CD4-positive, alpha-beta memory T cell (primary cell): ENCODE data around the gene KIAA0319L. TPM values are rescaled to one million over a fixed set of nuclear protein-coding genes. Genes with fewer than 3 reads are reported as not detected.

Experiments used
- CTCF ChIA-PET: fragments of 350-600 bp; sonication (Branson Sonifier 250); formaldehyde crosslinking; loops from one replicate; lab custom pipeline; 2021; ENCODE audit warnings: inconsistent platforms; ENCODE audit not compliant: partially characterized antibody; lab: Charles Lee
- POLR2A ChIA-PET: fragments of 350-600 bp; sonication (Branson Sonifier 250); formaldehyde crosslinking; loops from one replicate; lab custom pipeline; 2021; ENCODE audit not compliant: partially characterized antibody; lab: Charles Lee
- DNase-seq, 5 donors: peaks; one replicate each; pipeline versions ENCODE4 v3.0.0 to v3.0.0-alpha.2; 2020 to 2022; ENCODE audit warnings: mixed read lengths in 1 of 5
- H3K27ac ChIP-seq: one replicate; pipeline ENCODE4 v1.7.0; 2013; ENCODE audit warnings: low read depth, low read length
- H3K27me3 ChIP-seq: 2 replicates; pipeline ENCODE4 v1.7.0; 2013; ENCODE audit warnings: mild to moderate bottlenecking, low read length, moderate library complexity; ENCODE audit not compliant: insufficient read depth
- H3K36me3 ChIP-seq: 2 replicates; pipeline ENCODE4 v1.7.0; 2013; ENCODE audit warnings: mild to moderate bottlenecking, low read length, moderate library complexity; ENCODE audit not compliant: insufficient read depth
- H3K4me1 ChIP-seq: 2 replicates; pipeline ENCODE4 v1.7.0; 2013; ENCODE audit warnings: mild to moderate bottlenecking, low read length, moderate library complexity; ENCODE audit not compliant: insufficient read depth
- H3K4me3 ChIP-seq, 2 donors: one replicate each; pipeline ENCODE4 v1.7.0; 2013; ENCODE audit warnings: low read length in 2 of 2, mild to moderate bottlenecking in 1 of 2
- H3K9me3 ChIP-seq, 2 donors: one replicate each; pipeline ENCODE4 v1.7.0; 2013; ENCODE audit warnings: low read length in 2 of 2, control low read depth in 1 of 2; ENCODE audit not compliant: control insufficient read depth in 1 of 2
- H3K27ac Mint-ChIP-seq, 7 donors: one replicate each; pipeline ENCODE4 v1.8.0; 2020 to 2021; ENCODE audit warnings: mixed read lengths in 7 of 7, mild to moderate bottlenecking in 6 of 7, inconsistent platforms in 3 of 7, moderate library complexity in 3 of 7
- H3K27me3 Mint-ChIP-seq, 2 donors: one replicate each; pipeline ENCODE4 v1.8.0; 2020 to 2021; ENCODE audit warnings: mixed read lengths in 2 of 2
- H3K36me3 Mint-ChIP-seq, 2 donors: one replicate each; pipeline ENCODE4 v1.8.0; 2020 to 2021; ENCODE audit warnings: mixed read lengths in 2 of 2, inconsistent platforms in 1 of 2, mild to moderate bottlenecking in 1 of 2
- H3K4me1 Mint-ChIP-seq, 4 donors: one replicate each; pipeline ENCODE4 v1.8.0; 2020 to 2021; ENCODE audit warnings: mixed read lengths in 4 of 4, mild to moderate bottlenecking in 1 of 4
- H3K4me3 Mint-ChIP-seq, 8 donors: one replicate each; pipeline ENCODE4 v1.8.0; 2020 to 2021; ENCODE audit warnings: mixed read lengths in 8 of 8, mild to moderate bottlenecking in 7 of 8, moderate library complexity in 6 of 8, inconsistent platforms in 3 of 8
- H3K9me3 Mint-ChIP-seq, 8 donors: one replicate each; pipeline ENCODE4 v1.8.0; 2020 to 2021; ENCODE audit warnings: mixed read lengths in 8 of 8, mild to moderate bottlenecking in 5 of 8, inconsistent platforms in 3 of 8, moderate library complexity in 1 of 8
- intact Hi-C: fragments of 100-400 bp; cut with micrococcal nuclease; formaldehyde crosslinking; loops from one replicate; pipeline ENCODE4 v1.15.1; 2023
- polyA plus RNA-seq, 2 donors: library from polyadenylated mRNA; unstranded; fragments of 300-500 nt; fragmentation: Illumina TruSeq; gene quantifications; one replicate each; pipeline ENCODE4 v1.2.3, GENCODE V29; 2021
- total RNA-seq, 2 experiments: library from RNA; stranded (reverse); gene quantifications; one replicate each; pipeline ENCODE4 v1.2.3, GENCODE V29; 2021

KIAA0319L gene
- total and polyA plus RNA-seq, 4 experiments from 2014 or later: 12.7 to 82.9 (median 54.3) TPM

- peaks cover 21 to 56% of the 10 kb centered on the region in 2 donors for H3K36me3 Mint-ChIP-seq
- intact Hi-C loops: no loop called here
- peaks cover 29 to 46% (median 39%) of the 10 kb centered on the region in 4 donors for H3K4me1 Mint-ChIP-seq
- no peak overlapping the region for H3K4me3 Mint-ChIP-seq
- peak in 1 of 5 donors; percentile 43 for DNase-seq
- ChIA-PET POLR2A (interaction anchor here (1.1 to 6.7 kb wide), 4 partner anchors 46 to 110 kb away, joined by 3 to 51 read pairs (median 4); no protein-coding TSS in a partner anchor), CTCF (interaction anchor here (0.8 to 14.3 kb wide), 13 partner anchors 34 to 316 kb away, joined by 3 to 274 read pairs (median 4); partner anchors contain the start of gene KIAA0319L)
- H3K9me3 ChIP-seq: no peaks in the 10 kb centered on the region
- no peak overlapping the region for H3K27ac ChIP-seq
- H3K9me3 Mint-ChIP-seq: no peaks in the 10 kb centered on the region
- H3K27me3 ChIP-seq: no peaks in the 10 kb centered on the region
- H3K36me3 ChIP-seq: peaks cover 24% of the 10 kb centered on the region
- H3K4me1 ChIP-seq: peaks cover 26% of the 10 kb centered on the region
- H3K27me3 Mint-ChIP-seq: no peaks in the 10 kb centered on the region
- peak overlapping the region; percentile 24 to 89 (median 74) for H3K27ac Mint-ChIP-seq
- H3K4me3 ChIP-seq: no peak overlapping the region
Measured at GRCh38 chr1:35454616-35455015, 102.6 kb downstream of the KIAA0319L start.

- H3K4me1 Mint-ChIP-seq: peaks cover 29 to 46% (median 39%) of the 10 kb centered on the region in 4 donors
- CTCF ChIA-PET: interaction anchor here (0.8 to 14.3 kb wide), 10 partner anchors 34 to 262 kb away, joined by 3 to 274 read pairs (median 4); no protein-coding TSS in a partner anchor
Measured at GRCh38 chr1:35454176-35454575, 103.0 kb downstream of the KIAA0319L start.

GRCh38 chr1:35453031-35453430, 104.2 kb downstream of the KIAA0319L start:
- Histone ChIP-seq H3K27ac (no peak overlapping the region), H3K27me3 (no peaks in the 10 kb centered on the region), H3K9me3 (no peaks in the 10 kb centered on the region), H3K4me1 (peaks cover 26% of the 10 kb centered on the region), H3K36me3 (peaks cover 38% of the 10 kb centered on the region), H3K4me3 (no peak overlapping the region)
- H3K36me3 Mint-ChIP-seq: peaks cover 33 to 55% of the 10 kb centered on the region in 2 donors
- ChIA-PET CTCF (interaction anchor here (1.0 to 14.3 kb wide), 22 partner anchors 13 to 322 kb away, joined by 3 to 274 read pairs (median 24); partner anchors contain the start of genes CLSPN, KIAA0319L, NCDN and TFAP2E), POLR2A (interaction anchor here (1.2 to 6.7 kb wide), 4 partner anchors 21 to 116 kb away, joined by 3 to 51 read pairs (median 14); partner anchors contain the start of genes KIAA0319L and NCDN)
- no peak for DNase-seq
- H3K27ac Mint-ChIP-seq: peak overlapping the region; percentile 50 to 91 (median 76)
- intact Hi-C loops: no loop called here
- H3K27me3 Mint-ChIP-seq: no peaks in the 10 kb centered on the region
- no peaks in the 10 kb centered on the region for H3K9me3 Mint-ChIP-seq
- peak overlapping the region in 1 of 8 donors; percentile 70 for H3K4me3 Mint-ChIP-seq
- H3K4me1 Mint-ChIP-seq: peaks cover 29 to 46% (median 36%) of the 10 kb centered on the region in 4 donors

More at GRCh38 chr1:35454176-35454575, 103.0 kb downstream of the KIAA0319L start:
- intact Hi-C loops: no loop called here
- H3K36me3 ChIP-seq: peaks cover 29% of the 10 kb centered on the region
- POLR2A ChIA-PET: interaction anchor here (1.1 to 6.7 kb wide), 4 partner anchors 46 to 111 kb away, joined by 3 to 51 read pairs (median 4); no protein-coding TSS in a partner anchor
- Mint-ChIP-seq H3K4me3 (no peak overlapping the region), H3K36me3 (peaks cover 26 to 61% of the 10 kb centered on the region in 2 donors), H3K27me3 (no peaks in the 10 kb centered on the region), H3K9me3 (no peaks in the 10 kb centered on the region), H3K27ac (peak overlapping the region in 6 of 7 donors; percentile 24 to 89 (median 66))
- no peak overlapping the region for H3K27ac ChIP-seq
- no peak overlapping the region for H3K4me3 ChIP-seq
- H3K27me3 ChIP-seq: no peaks in the 10 kb centered on the region
- peaks cover 26% of the 10 kb centered on the region for H3K4me1 ChIP-seq
- no peaks in the 10 kb centered on the region for H3K9me3 ChIP-seq
- no peak for DNase-seq

- CTCF ChIA-PET: interaction anchor here (1.0 to 14.3 kb wide), 34 partner anchors 12 to 328 kb away, joined by 3 to 274 read pairs (median 14); partner anchors contain the start of genes CLSPN, KIAA0319L, NCDN and TFAP2E
- Mint-ChIP-seq H3K36me3 (peaks cover 37 to 51% of the 10 kb centered on the region in 2 donors), H3K4me1 (peaks cover 29 to 39% (median 34%) of the 10 kb centered on the region in 4 donors), H3K4me3 (peak overlapping the region in 4 of 8 donors; percentile 15 to 51 (median 35)), H3K27me3 (no peaks in the 10 kb centered on the region), H3K9me3 (no peaks in the 10 kb centered on the region), H3K27ac (peak overlapping the region; percentile 50 to 92 (median 87))
- Histone ChIP-seq H3K27me3 (no peaks in the 10 kb centered on the region), H3K36me3 (peaks cover 42% of the 10 kb centered on the region), H3K4me3 (no peak overlapping the region), H3K27ac (peak overlapping the region; percentile 16), H3K4me1 (peaks cover 26% of the 10 kb centered on the region), H3K9me3 (no peaks in the 10 kb centered on the region)
- intact Hi-C loops: no loop called here
- no peak for DNase-seq
- POLR2A ChIA-PET: interaction anchor here (0.6 to 6.7 kb wide), 18 partner anchors 11 to 117 kb away, joined by 3 to 51 read pairs (median 4); partner anchors contain the start of genes KIAA0319L and NCDN
Measured at GRCh38 chr1:35452106-35452774, 105.0 kb downstream of the KIAA0319L start.

GRCh38 chr1:35451125-35451528, 106.1 kb downstream of the KIAA0319L start:
- Histone ChIP-seq H3K36me3 (peaks cover 50% of the 10 kb centered on the region), H3K9me3 (no peaks in the 10 kb centered on the region), H3K27me3 (no peaks in the 10 kb centered on the region), H3K4me1 (peaks cover 26% of the 10 kb centered on the region), H3K27ac (no peak overlapping the region), H3K4me3 (no peak overlapping the region)
- peak; percentile 66 to 75 (median 73) for DNase-seq
- Mint-ChIP-seq H3K4me1 (peaks cover 28 to 39% (median 32%) of the 10 kb centered on the region in 4 donors), H3K27me3 (no peaks in the 10 kb centered on the region), H3K9me3 (no peaks in the 10 kb centered on the region), H3K36me3 (peaks cover 36 to 48% of the 10 kb centered on the region in 2 donors), H3K4me3 (peak overlapping the region in 5 of 8 donors; percentile 22 to 87 (median 42)), H3K27ac (peak overlapping the region; percentile 50 to 95 (median 90))
- CTCF ChIA-PET: interaction anchor here (0.6 to 14.3 kb wide), 52 partner anchors 8 to 494 kb away, joined by 3 to 274 read pairs (median 7); partner anchors contain the start of genes CLSPN, KIAA0319L, NCDN and TFAP2E
- intact Hi-C loops: loop anchor here (1.0 kb wide), 6 partner anchors 55 to 323 kb away; no protein-coding TSS in a partner anchor
- POLR2A ChIA-PET: interaction anchor here (0.6 to 6.7 kb wide), 16 partner anchors 19 to 118 kb away, joined by 3 to 51 read pairs (median 5); partner anchors contain the start of genes KIAA0319L and NCDN

- H3K4me1 Mint-ChIP-seq: peaks cover 25 to 34% (median 27%) of the 10 kb centered on the region in 4 donors
- intact Hi-C loops: no loop called here
- no peaks in the 10 kb centered on the region for H3K9me3 Mint-ChIP-seq
- ChIA-PET POLR2A (interaction anchor here (1.3 to 6.7 kb wide), 6 partner anchors 57 to 124 kb away, joined by 3 to 51 read pairs (median 5); partner anchors contain the start of genes NCDN and TFAP2E), CTCF (interaction anchor here (2.4 to 14.3 kb wide), 13 partner anchors 10 to 277 kb away, joined by 16 to 274 read pairs (median 42); no protein-coding TSS in a partner anchor)
- H3K4me3 Mint-ChIP-seq: no peak overlapping the region
- peak overlapping the region in 1 of 7 donors; percentile 58 for H3K27ac Mint-ChIP-seq
- no peaks in the 10 kb centered on the region for H3K27me3 ChIP-seq
- H3K27me3 Mint-ChIP-seq: no peaks in the 10 kb centered on the region
- H3K9me3 ChIP-seq: no peaks in the 10 kb centered on the region
- peaks cover 62% of the 10 kb centered on the region for H3K36me3 ChIP-seq
- H3K4me1 ChIP-seq: peaks cover 26% of the 10 kb centered on the region
- H3K36me3 Mint-ChIP-seq: peaks cover 31 to 36% of the 10 kb centered on the region in 2 donors
- H3K27ac ChIP-seq: no peak overlapping the region
- no peak overlapping the region for H3K4me3 ChIP-seq
- DNase-seq: no peak
Measured at GRCh38 chr1:35449334-35450008, 107.7 kb downstream of the KIAA0319L start.
